ENCODE data around the gene BBS9.

The BBS9 gene

DNA sequence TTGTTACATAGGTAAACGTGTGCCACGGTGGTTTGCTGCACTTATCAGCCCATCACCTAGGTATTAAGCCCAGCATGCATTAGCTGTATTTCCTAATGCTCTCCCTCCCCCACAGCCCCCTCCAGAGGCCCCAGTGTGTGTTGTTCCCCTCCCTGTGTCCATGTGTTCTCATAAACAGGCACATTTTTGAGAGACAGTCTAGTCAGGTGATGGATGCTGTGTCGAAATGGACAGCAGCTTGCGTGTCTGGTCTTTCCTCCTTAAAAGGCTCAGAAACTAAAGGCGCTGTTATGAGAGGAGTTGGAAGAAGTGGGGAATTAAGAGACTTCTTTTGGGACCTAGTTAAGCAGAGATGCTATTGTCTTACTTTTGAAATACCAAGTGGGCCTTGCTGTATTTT is 296.0 kb downstream of the BBS9 start:
- H3K27me3 ChIP-seq (ENCODE audit: insufficient read depth, low read length): no peaks in the 10 kb centered on the region
- no peak overlapping the region for H2AFZ ChIP-seq (ENCODE audit: low read depth, low read length)
- H3K9me3 ChIP-seq (ENCODE audit: low read length): no peaks in the 10 kb centered on the region
- H3K4me3 ChIP-seq (ENCODE audit: low read length): no peak overlapping the region
- H3K36me3 ChIP-seq (ENCODE audit: insufficient read depth, low read length): no peaks in the 10 kb centered on the region
- no peaks in the 10 kb centered on the region for H3K4me1 ChIP-seq (ENCODE audit: insufficient read depth, low read length)

DNA sequence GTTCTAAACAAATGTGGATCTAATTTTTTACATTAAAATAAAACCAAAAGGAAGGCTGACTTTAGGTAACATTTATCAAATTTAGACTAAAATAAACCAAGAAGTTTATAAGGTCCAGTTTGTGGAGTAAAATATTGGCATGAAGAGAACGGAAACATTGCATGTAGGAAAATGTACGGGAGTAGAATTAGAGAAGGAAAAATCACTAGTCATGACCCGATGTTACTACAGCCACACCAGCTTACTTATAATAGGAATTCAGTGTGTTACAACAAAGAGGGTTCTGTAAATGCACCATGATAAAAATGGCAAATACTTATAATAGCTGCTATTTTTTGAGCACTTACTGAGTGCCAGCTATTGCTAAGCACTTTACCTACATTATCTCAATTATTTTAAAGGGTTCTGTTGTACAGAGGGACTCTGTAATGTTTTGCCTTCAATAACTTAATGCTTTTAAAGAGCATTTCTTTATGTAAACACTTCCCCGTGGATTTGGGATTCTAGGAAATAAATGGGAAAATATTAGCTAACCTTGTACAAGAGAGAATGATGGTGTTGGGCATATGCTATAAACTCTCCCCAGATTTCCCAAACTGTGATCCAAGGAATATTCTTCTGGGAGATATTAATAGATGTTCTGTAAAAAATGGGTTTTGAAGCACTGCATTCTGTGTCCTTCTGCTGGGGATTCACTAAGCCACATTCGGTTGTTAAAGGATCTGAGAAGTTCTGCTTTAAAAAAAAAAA is 296.7 kb downstream of the BBS9 start:
- Histone ChIP-seq H3K36me3 (ENCODE audit: insufficient read depth, low read length) (no peaks in the 10 kb centered on the region), H3K4me1 (ENCODE audit: insufficient read depth, low read length) (no peaks in the 10 kb centered on the region), H3K4me3 (ENCODE audit: low read length) (no peak overlapping the region), H3K9me3 (ENCODE audit: low read length) (no peaks in the 10 kb centered on the region), H3K27me3 (ENCODE audit: insufficient read depth, low read length) (no peaks in the 10 kb centered on the region), H2AFZ (ENCODE audit: low read depth, low read length) (no peak overlapping the region)

DNA sequence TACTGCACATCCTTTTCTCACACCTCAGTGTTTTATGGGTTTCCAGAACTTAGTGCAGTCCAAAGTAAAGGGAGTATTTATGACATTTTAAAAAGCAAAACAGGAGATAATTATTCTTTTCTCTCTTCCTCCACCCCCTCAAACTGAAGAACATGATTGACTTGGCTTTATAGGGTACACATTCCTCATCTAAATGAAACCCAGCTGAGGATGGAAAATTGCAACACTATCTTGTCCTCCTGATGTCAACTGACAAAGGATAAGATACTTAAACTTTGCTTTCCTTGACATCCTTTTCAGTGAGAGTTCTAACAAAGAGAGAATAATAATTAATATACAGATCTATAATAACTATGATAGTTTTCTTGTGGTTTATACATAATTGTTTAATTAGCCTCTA is 299.1 kb downstream of the BBS9 start:
- Histone ChIP-seq H3K4me1 (ENCODE audit: insufficient read depth, low read length) (peaks cover 3% of the 10 kb centered on the region), H3K4me3 (ENCODE audit: low read length) (no peak overlapping the region), H3K36me3 (ENCODE audit: insufficient read depth, low read length) (no peaks in the 10 kb centered on the region), H3K9me3 (ENCODE audit: low read length) (no peaks in the 10 kb centered on the region), H2AFZ (ENCODE audit: low read depth, low read length) (no peak overlapping the region), H3K27me3 (ENCODE audit: insufficient read depth, low read length) (no peaks in the 10 kb centered on the region)

DNA sequence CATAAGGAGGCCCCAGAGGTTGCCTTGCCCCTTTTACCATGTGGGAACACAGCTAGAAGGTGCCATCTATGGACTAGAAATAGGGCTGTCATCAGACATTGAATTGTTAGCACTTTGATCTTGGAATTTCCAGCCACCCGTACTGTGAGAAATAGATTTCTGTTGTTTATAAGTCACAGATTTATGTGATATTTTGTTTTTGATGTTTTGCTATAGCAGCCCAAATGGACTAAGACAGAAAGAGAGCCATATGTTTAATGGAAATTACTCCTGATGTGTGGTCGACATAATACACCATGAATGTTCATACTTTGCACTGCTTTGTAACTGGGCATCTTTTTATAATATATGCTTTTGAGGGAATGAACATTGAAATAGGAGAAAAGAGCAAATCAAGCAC is 302.2 kb downstream of the BBS9 start:
- Histone ChIP-seq H3K4me3 (ENCODE audit: low read length) (no peak overlapping the region), H3K36me3 (ENCODE audit: insufficient read depth, low read length) (no peaks in the 10 kb centered on the region), H3K4me1 (ENCODE audit: insufficient read depth, low read length) (peaks cover 5% of the 10 kb centered on the region), H2AFZ (ENCODE audit: low read depth, low read length) (no peak overlapping the region), H3K9me3 (ENCODE audit: low read length) (no peaks in the 10 kb centered on the region), H3K27me3 (ENCODE audit: insufficient read depth, low read length) (no peaks in the 10 kb centered on the region)

DNA sequence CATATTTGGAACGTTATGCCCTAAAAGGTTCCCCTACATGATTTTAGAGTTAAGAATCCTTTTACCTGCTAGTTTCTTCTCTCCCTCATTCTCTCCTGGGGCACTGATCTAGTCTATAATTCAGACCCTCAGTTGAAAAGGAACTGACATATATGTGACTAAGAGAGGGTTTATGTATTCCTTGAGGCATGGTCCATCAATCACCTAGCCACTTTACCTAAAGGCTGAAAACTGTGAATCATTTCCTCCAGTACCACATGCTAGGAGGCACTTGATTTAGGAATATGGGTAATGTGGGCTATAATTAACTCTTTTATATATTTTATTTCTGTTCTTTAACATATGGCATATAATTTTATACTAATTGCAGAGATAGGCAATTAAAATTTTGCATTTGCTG is 303.5 kb downstream of the BBS9 start:
- H2AFZ ChIP-seq (ENCODE audit: low read depth, low read length): no peak overlapping the region
- no peak overlapping the region for H3K4me3 ChIP-seq (ENCODE audit: low read length)
- no peaks in the 10 kb centered on the region for H3K9me3 ChIP-seq (ENCODE audit: low read length)
- peaks cover 5% of the 10 kb centered on the region for H3K4me1 ChIP-seq (ENCODE audit: insufficient read depth, low read length)
- no peaks in the 10 kb centered on the region for H3K27me3 ChIP-seq (ENCODE audit: insufficient read depth, low read length)
- H3K36me3 ChIP-seq (ENCODE audit: insufficient read depth, low read length): no peaks in the 10 kb centered on the region

DNA sequence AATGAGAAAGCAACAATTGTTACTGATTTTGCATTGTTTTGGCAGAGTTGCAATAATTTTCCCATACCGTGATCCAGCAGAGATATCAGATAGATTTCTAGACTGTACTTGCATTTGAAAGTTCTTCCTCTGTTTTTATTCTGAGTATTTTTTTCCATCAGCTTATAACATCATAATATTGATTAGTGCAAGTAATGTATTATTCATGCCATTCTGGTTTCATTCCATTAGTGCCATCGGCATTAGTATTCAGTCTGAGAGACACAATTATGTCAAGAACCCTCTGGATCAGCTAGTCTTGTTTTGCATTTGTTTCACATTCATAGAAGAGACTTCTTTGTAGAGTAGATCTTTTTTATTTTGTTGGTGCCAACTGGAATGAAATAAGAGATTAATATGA is 304.0 kb downstream of the BBS9 start:
- no peaks in the 10 kb centered on the region for H3K27me3 ChIP-seq (ENCODE audit: insufficient read depth, low read length)
- no peaks in the 10 kb centered on the region for H3K36me3 ChIP-seq (ENCODE audit: insufficient read depth, low read length)
- peaks cover 5% of the 10 kb centered on the region for H3K4me1 ChIP-seq (ENCODE audit: insufficient read depth, low read length)
- no peaks in the 10 kb centered on the region for H3K9me3 ChIP-seq (ENCODE audit: low read length)
- H2AFZ ChIP-seq (ENCODE audit: low read depth, low read length): no peak overlapping the region
- no peak overlapping the region for H3K4me3 ChIP-seq (ENCODE audit: low read length)

DNA sequence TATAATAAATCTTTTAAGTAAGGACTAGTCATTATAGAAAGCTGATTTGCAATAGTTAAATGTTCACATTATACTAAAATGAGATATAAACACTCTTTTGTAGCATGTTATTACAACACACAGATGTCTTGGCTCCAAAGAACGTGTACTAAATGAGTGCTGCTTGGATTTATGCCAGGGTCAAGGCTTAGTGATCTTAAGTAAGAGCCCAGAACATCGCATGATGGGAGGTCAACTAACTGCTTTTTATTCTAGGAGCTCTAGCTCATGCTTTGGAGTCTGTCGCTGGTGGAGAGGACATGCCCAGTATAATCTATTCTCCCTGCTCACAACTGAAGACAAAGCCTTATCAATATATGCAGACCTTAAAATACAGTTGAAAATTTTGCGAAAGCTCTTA is 315.1 kb downstream of the BBS9 start:
- Histone ChIP-seq H3K36me3 (ENCODE audit: insufficient read depth, low read length) (no peaks in the 10 kb centered on the region), H3K4me1 (ENCODE audit: insufficient read depth, low read length) (no peaks in the 10 kb centered on the region), H2AFZ (ENCODE audit: low read depth, low read length) (no peak overlapping the region), H3K4me3 (ENCODE audit: low read length) (no peak overlapping the region), H3K9me3 (ENCODE audit: low read length) (no peaks in the 10 kb centered on the region), H3K27me3 (ENCODE audit: insufficient read depth, low read length) (no peaks in the 10 kb centered on the region)

DNA sequence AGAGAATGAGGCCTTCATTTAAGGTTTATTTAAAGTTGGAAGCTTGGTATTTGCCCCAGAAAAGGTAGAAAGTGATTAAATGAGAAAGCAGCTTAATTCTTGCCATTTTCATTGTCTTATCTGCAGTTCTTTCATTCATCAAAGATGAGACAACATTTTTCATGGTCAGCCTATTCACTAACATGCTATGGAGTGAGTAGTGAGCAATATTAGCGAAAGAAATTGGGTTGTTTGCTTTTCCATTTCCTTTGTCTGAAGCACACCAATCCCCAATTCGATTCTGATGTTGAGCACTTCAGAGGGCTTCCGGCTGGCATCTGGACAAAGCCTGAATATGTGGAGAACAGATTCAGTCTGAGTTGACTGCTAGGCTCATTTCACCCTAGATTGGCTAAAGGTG is 317.2 kb downstream of the BBS9 start:
- H3K4me1 ChIP-seq (ENCODE audit: insufficient read depth, low read length): no peaks in the 10 kb centered on the region
- no peaks in the 10 kb centered on the region for H3K27me3 ChIP-seq (ENCODE audit: insufficient read depth, low read length)
- H3K4me3 ChIP-seq (ENCODE audit: low read length): no peak overlapping the region
- H2AFZ ChIP-seq (ENCODE audit: low read depth, low read length): no peak overlapping the region
- no peaks in the 10 kb centered on the region for H3K9me3 ChIP-seq (ENCODE audit: low read length)
- H3K36me3 ChIP-seq (ENCODE audit: insufficient read depth, low read length): no peaks in the 10 kb centered on the region

DNA sequence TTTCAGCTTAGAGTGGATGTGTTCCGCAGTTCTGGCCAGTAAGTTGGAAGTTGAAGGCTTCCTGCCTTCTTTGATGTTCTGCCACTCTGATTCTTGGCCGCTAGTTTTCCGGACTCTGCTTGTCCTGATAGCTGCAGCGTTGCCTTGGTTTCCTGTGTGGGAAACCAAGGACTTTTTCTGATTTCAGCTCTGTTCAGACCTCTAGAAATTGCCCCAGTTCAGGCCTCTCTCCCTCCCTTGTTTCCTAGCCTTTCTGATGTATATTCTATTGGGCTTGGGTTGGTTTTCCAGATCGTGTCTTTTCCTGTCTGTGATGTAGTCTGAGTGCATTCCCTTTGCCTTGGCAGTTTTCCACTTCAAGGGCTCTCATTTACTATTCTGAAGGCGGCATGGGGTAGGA is 318.7 kb downstream of the BBS9 start:
- Histone ChIP-seq H3K9me3 (ENCODE audit: low read length) (no peaks in the 10 kb centered on the region), H3K27me3 (ENCODE audit: insufficient read depth, low read length) (no peaks in the 10 kb centered on the region), H3K4me3 (ENCODE audit: low read length) (no peak overlapping the region), H3K36me3 (ENCODE audit: insufficient read depth, low read length) (no peaks in the 10 kb centered on the region), H2AFZ (ENCODE audit: low read depth, low read length) (no peak overlapping the region), H3K4me1 (ENCODE audit: insufficient read depth, low read length) (no peaks in the 10 kb centered on the region)

DNA sequence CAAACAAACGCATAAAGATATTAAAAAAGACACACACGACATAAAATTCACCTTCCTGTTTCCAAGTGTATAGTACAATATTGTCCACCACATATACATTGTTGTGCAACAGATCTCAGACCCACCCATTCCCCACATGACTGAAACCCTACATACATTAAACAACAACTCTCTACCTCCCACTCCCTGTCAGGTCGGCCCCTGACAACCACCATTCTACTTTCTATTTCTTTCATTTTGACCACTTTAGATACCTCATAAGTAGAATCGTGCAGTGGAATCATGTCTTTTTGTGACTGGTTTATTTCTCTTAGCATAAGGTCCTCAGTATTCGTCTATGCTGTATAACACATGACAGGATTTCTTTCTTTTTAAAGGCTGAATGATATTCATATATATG is 320.5 kb downstream of the BBS9 start:
- no peaks in the 10 kb centered on the region for H3K4me1 ChIP-seq (ENCODE audit: insufficient read depth, low read length)
- no peaks in the 10 kb centered on the region for H3K27me3 ChIP-seq (ENCODE audit: insufficient read depth, low read length)
- H2AFZ ChIP-seq (ENCODE audit: low read depth, low read length): no peak overlapping the region
- H3K36me3 ChIP-seq (ENCODE audit: insufficient read depth, low read length): no peaks in the 10 kb centered on the region
- no peak overlapping the region for H3K4me3 ChIP-seq (ENCODE audit: low read length)
- H3K9me3 ChIP-seq (ENCODE audit: low read length): no peaks in the 10 kb centered on the region

DNA sequence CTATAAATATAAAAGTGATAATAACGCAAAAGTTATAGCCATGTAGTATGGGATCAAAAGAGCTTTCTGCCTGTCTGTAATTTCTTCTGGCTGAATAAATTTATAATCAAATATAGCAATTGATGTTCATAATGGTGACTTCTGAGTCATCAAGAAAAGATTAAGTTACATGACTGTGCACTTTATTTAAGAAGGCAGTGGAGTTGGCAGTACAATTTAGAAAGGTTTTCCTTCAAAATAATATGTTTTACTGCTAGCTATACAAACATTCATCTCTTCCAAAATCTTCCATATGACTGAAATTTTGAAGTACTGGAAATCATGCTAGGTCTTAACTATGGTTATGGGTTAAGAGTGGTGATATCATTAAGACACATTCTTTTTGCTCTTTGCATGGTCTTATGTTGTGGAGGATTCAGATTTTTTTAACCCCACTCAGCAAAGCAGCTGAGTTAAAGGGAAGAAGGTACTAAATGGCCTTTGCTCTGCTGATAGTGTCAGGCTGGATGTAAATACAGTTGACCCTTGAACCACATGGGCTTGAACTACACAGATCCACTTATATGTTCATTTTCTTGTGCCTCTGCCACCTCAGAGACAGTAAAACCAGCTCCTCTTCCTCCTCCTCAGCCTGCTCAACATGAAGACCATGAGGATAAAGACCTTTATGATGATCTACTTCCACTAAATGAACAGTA is 323.6 kb downstream of the BBS9 start:
- Histone ChIP-seq H2AFZ (ENCODE audit: low read depth, low read length) (no peak overlapping the region), H3K4me1 (ENCODE audit: insufficient read depth, low read length) (no peaks in the 10 kb centered on the region), H3K9me3 (ENCODE audit: low read length) (no peaks in the 10 kb centered on the region), H3K4me3 (ENCODE audit: low read length) (no peak overlapping the region), H3K27me3 (ENCODE audit: insufficient read depth, low read length) (no peaks in the 10 kb centered on the region), H3K36me3 (ENCODE audit: insufficient read depth, low read length) (no peaks in the 10 kb centered on the region)

DNA sequence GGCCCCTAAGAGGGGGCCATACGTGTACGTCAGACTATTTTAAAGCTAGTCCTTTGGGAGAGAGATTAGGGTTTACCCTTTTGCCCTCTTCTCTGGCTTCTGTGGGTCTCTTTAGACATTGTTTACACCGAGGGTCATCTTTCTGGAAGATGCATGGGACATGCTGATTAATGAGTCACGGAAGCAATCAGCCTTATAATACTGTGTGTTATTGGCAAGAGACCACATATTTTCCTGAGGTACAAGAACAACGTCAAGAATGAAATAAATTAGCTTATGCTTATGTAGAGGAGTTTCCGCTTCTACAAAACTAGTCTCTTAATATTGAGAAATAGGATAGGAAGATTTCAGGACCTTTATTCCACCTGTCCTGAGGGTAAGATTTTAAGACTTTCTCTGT is 327.7 kb downstream of the BBS9 start:
- Histone ChIP-seq H3K4me1 (ENCODE audit: insufficient read depth, low read length) (no peaks in the 10 kb centered on the region), H3K4me3 (ENCODE audit: low read length) (no peak overlapping the region), H2AFZ (ENCODE audit: low read depth, low read length) (no peak overlapping the region), H3K27me3 (ENCODE audit: insufficient read depth, low read length) (no peaks in the 10 kb centered on the region), H3K36me3 (ENCODE audit: insufficient read depth, low read length) (no peaks in the 10 kb centered on the region), H3K9me3 (ENCODE audit: low read length) (no peaks in the 10 kb centered on the region)

DNA sequence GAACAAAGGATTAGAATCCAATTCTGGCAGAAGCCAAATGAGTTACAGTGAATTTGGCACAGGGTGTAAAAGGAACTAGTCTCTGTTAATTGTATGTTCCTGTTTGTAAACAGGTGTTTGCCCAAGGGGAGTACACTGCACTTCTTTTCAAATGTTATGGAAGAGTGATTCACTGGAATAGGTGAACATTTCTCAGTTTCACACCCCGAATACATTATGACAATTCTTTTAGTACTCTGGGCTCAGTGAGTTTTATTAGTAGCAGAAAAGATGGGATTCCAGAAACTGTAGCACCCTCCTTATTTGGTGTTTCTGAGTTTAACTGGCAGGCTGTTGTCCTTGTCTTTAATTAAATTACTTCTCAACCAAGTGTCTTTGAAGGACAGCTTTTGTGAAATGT is 329.2 kb downstream of the BBS9 start:
- Histone ChIP-seq H3K4me3 (ENCODE audit: low read length) (no peak overlapping the region), H3K9me3 (ENCODE audit: low read length) (no peaks in the 10 kb centered on the region), H3K27me3 (ENCODE audit: insufficient read depth, low read length) (no peaks in the 10 kb centered on the region), H3K4me1 (ENCODE audit: insufficient read depth, low read length) (peaks cover 5% of the 10 kb centered on the region), H2AFZ (ENCODE audit: low read depth, low read length) (no peak overlapping the region), H3K36me3 (ENCODE audit: insufficient read depth, low read length) (no peaks in the 10 kb centered on the region)

DNA sequence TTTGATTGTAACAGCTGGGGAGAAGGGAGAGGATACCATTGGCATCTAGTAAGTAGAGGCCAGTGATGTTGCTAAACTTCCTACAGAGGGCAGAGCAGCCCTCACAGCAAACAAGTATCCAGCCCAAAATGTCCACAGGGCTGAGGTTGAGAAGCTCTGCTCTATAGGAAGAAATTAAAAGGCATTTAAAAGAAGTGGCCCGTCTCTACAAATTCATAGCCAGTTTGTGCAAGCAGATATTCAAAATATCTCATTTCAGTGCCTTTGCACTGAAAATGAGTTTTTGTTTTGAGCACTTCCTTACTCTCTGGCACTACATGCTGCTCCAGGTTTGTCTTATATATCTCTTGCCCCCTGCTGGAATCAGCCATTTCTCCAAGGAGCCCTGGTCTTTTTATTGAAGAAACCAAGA is 330.0 kb downstream of the BBS9 start:
- Histone ChIP-seq H3K36me3 (ENCODE audit: insufficient read depth, low read length) (no peaks in the 10 kb centered on the region), H3K4me3 (ENCODE audit: low read length) (no peak overlapping the region), H3K27me3 (ENCODE audit: insufficient read depth, low read length) (no peaks in the 10 kb centered on the region), H3K4me1 (ENCODE audit: insufficient read depth, low read length) (peaks cover 5% of the 10 kb centered on the region), H2AFZ (ENCODE audit: low read depth, low read length) (no peak overlapping the region), H3K9me3 (ENCODE audit: low read length) (no peaks in the 10 kb centered on the region)
